MV-4-11 (cell line): ENCODE data around the gene BAZ1B.
"Not testable (repeated sequence)": the region's sequence is repeated elsewhere in the genome, so short reads cannot be mapped to it uniquely, and the experiment has no call there.

ENCODE experiments used
- DNase-seq: peaks from one replicate; lab custom pipeline; 2025; lab: John Stamatoyannopoulos, UW

BAZ1B gene

DNA sequence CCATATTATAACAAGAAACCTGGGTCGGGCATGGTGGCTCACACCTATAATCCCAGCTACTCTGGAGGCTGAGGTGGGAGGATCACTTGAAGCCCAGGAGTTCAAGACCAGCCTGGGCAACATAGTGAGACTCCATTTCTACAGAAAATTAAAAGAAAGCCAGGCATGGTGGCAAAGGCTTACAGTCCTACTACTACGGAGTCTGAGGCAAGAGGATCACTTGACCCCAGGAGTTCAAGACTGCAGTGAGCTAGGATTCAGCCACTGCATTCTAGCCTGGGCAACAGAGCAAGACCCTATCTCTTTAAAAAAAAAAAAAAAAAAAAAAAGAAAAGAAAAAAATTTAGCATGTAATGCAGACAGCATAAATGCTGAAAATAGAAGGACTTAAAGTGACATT is 16.4 kb upstream of the BAZ1B start:
- not testable (repeated sequence) for DNase-seq

DNA sequence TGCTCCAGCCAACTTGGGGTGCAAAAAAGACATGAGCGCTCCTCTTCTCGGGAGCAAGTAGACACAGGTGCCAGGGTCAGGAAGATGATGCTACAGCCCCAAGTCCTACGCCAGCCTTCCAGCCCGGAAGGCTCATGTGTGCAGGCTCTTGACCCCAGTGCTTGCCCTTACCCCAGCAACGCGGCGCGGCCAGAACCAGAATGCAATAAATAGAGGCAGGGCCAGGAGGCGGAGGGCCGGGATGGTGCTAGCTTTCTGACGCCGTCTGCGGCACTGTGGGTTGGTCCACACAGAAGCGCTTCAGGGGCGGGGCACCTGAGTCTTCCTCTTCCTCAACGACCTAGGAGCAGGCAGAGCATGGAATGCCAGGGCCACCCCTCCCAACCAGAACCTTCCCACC is 15.0 kb upstream of the BAZ1B start:
- no peak for DNase-seq

DNA sequence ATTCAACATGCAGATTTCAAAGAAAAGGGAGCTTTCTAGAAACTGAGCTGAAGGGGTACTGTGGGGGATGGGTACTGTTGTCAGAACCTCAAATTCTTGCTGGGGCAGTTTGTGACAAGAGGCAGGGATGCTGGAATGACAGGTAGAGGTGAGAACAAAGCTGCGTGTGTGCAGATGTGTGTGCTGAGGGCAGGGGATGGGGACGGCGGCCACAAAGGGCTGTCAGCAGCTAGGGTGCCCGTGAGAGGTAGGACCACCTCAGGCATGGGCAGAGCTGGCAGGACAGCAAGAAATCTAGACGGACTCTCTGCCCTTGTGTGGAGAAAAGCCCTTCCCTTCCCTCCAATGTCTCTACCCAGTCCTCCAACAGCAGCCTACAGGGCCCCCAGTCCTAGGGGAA is 14.4 kb upstream of the BAZ1B start:
- DNase-seq, result no peak

DNA sequence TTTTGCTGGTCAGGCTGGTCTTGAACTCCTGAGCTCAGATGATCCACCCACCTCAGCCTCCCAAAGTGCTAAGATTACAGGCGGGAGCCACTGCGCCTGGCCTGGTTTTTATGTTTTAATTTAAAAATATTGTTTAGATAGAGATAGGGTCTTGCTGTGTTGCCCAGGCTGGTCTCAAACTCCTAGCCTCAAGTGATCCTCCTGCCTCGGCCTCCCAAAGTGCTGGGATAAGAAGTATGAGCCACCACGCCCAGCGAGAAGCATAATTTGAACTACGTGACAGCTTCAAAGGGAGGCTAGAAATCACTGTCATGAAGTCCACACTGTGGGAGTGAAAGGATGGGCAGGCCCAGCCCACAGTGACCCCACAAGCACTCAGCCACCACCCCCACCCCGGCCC is 13.8 kb upstream of the BAZ1B start:
- not testable (repeated sequence) for DNase-seq

DNA sequence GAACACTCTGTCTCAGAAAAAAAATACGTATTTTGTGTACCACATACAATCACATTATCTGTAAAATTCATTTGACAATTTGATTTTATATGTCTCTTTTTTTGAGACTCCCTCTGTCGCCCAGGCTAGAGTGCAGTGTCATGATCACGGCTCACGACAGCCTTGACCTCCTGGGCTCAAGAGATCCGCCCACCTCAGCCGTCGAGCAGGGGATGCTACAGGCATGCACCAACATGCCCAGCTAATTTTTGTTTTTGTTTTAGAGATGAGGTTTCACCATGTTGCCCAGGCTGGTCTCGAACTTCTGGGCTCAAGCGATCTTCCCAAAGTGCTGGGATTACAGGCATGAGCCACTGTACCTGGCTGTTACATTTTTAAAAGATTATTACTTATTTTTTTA is 11.6 kb upstream of the BAZ1B start:
- DNase-seq, result no peak

DNA sequence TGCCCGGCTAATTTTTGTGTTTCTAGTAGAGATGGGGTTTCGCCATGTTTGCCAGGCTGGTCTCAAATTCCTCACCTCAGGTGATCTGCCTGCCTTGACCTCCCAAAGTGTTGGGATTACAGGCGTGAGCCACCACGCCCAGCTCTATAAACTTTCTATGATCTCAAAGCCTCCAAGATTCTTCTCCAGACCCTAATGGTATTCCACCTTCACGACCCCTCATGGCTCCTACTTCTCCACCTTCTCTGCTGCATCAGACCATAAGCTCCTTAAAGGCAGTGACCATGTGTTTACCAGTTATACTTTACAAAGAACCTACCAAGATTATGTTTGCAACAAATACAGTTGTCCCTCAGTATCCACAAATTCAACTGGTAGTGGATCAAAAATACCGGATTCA is 10.1 kb upstream of the BAZ1B start:
- no peak for DNase-seq

DNA sequence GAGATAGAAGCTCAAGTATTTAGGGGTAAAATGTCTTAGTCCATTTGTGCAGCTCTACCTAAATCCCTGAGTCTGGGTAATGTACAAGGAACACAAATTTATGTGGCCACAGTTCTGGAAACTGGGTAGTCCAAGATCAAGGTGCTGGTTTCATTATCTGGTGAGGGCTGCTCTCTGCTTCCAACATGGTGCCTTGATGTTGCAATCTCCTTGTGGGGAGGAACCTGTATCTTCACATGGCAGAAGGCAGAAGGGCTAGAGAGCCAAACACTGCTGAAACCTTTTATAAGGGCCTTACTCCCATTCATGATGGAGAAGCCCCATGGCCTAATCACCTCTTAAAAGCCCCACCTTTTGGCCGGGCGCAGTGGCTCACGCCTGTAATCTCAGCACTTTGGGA is 8.7 kb upstream of the BAZ1B start:
- DNase-seq, result peak; percentile 42

DNA sequence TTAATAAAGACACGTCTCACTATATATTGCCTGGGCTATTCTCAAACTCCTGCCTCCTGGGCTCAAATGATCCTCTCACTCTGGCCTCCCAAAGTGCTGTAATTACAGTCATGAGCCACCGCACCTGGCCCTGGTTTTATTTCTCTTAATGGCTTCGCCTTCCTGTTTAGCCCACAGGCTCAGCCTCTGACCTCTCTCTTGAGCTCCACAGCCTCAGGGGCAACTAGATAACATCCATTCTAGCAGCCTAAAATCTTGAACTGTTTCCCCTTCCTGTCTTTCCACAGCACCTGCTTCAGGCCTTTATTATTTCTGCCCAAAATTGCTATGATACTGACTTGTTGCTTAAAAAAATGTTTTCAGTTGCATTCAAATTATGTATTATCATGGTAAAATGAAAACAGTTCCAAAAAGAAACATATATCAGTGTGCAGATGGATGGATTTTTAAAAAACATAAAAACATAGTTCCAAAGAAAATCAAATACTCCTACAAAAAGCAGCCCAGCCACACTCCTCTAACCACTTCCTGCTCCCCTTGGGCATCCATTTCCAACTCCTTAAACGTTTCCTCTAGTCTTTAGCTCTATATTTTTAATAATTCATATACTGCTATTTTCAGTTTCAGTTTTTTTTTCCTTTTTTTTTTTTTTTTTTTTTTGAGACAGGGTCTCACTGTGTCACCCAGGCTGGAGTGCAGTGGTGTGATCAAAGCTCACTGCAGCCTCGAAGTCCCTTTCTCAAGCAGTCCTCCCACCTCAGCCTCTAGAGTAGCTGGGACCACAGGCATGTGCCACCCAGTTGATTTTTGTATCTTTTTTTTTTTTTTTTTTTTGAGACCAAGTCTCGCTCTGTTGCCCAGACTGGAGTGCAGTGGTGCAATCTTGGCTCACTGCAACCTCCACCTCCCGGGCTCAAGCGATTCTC is 5.1 kb upstream of the BAZ1B start:
- DNase-seq, result peak; percentile 9

DNA sequence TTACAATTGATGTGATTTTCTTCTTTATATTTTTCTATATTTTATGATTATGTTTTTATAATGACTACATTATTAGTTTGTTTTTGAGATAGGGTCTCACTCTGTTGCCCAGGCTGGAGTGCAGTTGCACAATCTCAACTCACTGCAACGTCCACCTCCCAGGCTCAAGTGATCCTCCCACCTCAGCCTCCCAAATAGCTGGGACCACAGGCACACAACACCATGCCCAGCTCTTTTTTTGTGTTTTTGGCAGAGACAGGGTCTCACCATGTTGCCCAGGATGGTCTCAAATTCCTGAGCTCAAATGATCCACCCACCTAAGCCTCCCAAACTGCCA is 4.0 kb upstream of the BAZ1B start:
- DNase-seq, result not testable (repeated sequence)

DNA sequence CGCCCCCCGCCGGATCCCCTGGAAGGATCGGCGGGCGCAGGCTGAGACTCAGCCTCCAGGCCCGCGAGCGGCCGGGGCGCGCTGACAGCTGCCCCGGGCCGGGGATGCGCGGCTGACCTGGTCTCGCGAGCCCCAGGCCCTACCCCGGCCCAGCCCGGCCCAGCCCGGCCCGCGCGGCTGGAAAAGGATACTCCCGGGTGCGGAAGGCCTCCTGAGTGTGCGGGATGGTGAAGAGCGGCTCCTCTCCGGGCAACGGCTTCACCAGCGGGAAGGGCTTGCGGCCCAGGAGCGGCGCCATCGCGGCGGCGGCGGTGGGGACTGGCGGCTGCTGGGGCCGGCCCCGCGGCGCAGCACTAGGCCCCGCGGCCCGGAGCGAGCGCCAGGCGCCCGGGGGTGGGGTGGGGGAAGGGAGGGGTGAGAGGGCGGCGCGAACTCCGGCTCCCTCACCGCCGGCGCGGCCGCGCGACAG is 423 bp downstream of the BAZ1B start:
- no peak for DNase-seq

DNA sequence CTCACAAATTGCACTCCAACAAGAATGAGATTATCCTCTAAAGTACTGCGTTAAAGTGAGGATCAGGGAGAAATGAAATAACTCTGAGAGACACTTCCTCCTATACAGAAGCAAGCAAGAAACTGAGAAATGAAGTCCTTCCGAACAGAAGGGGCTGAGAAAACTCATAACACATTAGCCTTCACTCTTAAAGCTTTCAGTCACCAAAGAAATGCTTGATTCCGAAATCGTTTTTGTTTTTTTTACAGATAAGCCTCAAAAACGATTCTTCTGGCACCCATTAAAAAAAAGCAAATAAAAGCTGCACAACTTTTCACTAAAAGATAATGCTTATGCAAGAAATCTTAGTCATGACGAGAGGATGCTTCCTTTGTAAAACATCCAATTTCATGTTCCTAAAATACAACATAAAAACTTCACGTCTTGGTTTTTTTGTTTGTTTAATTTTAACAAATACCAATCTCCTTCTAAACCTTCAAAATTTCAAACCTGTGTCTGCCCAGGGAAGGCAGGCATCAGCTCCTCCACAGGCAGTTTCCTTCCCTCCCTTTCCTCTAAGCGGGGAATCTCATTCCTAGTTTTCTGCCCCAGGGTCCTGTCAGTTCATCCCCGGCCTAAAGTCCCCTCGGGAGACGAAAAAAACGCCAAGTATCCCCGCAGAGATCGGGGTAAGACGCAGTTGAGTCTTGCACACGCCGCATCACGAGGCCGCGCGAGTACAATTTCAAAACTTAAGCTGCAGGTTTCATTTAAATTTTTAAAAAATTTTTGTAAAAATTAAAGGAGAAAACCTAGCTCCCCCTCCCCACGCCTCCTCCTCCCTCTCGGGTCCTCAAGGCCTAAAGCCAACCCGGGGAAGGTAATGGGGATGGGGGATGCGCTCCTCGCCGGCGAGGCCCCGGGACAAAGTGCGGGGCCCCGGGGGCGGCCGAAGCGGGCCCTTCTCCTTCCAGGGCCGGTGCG is 1.1 kb downstream of the BAZ1B start:
- DNase-seq, result peak; percentile 36

DNA sequence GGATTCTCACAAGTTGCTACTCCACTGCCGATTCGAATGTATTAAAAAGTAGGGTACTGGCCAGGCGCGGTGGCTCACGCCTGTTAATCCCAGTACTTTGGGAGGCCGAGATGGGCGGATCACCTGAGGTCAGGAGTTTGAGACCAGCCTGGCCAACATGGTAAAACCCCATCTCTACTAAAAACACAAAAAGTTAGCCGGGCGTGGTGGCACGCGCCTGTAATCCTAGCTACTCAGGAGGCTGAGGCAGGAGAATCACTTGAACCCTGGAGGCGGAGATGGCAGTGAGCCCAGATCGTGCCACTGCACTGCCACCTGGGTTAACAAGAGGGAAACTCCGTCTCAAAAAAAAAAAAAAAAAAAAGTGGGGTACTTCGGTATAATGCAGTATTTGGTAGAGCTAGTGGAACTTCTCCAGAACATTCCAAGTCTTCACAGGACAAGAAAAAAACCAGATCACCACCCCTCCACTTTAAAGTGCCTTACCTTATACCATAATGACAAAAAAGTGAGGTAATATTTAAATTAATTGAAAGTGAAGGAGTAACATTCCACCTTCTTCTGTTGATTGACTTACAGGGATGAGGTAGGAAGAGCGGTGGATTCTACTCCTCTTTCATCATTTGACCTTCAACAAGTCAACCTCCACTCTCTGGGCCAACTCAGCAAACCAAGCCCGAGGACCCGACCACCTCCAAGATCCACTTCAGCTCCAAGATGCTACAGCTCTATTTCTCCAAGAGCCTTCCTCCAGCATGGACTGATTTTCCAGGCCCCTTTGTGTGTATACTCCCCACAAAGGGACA is 2.0 kb downstream of the BAZ1B start:
- no peak for DNase-seq

DNA sequence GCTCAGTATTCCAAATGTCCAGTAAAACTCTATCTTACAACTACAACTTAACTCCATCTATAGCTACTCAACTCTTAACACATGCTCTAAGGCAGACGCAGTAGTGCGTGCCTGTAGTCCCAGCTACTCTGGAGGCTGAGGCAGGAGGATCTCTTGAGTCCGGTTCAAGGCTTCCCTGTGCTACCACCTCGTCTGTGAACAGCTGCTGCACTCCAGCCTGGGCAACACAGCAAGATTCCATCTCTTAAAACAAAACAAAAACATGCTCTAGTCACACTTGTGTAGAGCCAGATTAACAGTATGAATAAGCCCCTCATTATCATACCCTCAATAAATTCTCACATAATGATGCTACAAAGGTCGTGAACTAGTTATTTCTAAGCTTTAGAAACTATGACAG is 3.6 kb downstream of the BAZ1B start:
- DNase-seq, result no peak

DNA sequence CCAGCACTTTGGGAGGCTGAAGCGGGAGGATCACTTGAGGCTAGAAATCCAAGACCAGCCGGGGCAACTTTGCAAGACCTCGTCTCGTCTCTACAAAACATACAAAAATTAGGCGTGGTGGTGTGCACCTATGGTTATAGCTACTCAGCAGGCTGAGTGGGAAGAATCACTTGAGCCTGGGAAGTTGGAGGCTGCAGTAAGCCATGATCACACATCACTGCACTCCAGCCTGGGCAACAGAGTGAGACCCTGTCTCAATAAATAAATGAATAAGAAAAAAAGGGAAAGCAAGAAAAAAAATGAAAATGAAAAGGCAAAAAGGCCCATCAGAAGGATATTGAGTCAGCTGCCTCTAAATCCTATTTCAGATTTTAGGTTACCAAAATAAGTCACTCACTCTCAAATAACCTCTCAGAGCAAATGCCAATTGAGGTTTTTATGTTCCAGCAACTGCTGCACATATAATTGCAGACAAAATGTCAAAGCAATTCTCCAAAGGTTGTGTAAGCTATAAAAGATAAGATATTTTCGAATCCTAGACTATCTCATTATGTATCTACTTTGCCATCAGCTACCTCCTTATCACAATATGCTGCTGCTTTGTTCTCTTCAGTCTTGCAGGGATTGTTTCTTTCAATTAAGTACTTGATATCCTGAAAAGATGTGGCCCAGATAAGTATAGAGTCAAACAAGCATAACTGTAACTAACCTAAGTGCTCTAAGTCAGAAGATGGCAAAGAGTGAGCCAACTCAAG is 4.7 kb downstream of the BAZ1B start:
- DNase-seq, result no peak

DNA sequence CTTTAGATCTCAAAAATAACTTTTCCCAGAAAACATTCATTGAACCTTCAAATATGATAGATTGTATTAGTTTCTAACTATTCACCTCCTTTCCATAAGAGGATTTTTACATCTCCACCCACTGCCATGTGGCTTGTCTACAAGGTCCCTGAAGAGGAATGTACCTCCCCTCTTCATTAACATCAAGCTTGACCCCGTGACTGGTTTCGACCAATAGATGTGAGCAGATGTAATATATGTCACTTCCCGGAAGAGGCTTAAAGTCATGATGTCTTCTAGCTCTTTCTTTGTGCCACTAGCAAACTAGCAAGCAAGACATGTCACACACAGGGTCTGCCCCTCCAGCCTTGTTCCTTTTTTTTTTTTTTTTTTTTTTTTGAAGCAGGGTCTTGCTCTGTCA is 6.9 kb downstream of the BAZ1B start:
- peak; percentile 37 for DNase-seq

DNA sequence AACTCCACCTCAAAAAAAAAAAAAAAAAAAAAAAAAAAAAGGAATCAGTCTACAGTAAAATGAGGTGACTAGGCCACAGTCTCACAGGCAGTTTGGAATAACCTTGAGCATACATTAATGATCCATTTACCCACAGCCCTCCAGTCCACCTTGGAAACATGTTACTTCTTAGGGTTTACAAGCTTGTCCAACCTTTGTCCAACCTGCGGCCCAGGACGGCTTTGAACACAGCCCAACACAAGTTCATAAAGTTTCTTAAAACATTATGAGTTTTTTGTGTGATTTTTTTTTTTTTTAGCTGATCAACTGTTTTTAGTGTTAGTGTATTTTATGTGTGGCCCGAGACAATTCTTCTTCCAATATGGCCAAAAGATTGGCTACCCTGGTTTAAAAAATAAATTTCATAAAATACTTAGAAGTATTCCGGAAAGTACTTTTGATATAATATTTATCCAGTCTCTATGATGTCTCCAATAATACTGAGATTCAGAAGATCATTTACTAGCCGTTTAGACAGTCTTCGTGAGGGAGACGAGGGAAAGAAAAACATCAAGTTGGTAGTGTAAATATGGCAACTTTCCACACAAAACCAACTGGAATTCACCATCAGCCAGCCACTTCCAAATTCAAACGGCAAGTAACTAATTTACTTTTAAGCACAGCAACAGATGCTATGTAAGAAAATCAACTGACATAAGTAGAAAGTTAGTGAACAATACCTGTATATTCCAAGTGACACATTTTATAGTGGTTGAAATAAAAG is 9.9 kb downstream of the BAZ1B start:
- DNase-seq, result no peak

DNA sequence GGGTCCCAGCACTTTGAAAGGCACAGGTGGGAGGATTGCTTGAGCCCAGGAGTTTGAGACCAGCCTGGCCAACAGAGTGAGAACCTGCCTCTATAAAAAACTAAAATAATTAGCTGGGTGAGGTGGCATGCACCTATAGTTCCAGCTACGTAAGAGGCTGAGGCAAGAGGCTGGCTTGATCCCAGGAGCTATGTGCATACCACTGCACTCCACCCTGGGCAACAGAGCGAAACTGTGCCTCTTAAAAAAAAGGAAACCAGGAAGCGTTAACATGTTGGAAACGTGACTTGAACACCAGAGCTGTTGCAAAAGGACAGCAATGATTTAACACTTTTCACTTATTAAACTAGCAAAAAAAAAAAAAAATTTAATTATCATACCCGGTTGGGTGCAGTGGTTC is 12.6 kb downstream of the BAZ1B start:
- DNase-seq, result no peak

DNA sequence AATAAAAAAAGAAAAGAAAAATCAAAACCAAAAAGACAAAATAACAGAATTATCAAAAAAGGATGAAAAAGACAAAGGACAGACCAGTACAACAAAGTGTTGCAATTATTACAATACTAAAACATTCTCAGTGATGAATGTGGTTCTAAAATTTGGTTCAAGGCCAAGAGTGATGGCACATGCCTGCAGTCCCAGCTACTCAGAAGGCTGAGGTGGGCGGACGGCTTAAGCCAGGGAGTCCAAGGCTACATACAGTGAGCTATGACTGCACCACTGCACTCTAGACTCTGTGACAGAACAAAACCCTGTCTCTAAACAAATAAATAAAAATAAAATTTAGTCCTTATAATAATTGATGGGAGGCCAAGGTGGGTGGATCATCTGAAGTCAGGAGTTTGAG is 14.5 kb downstream of the BAZ1B start:
- DNase-seq, result no peak

DNA sequence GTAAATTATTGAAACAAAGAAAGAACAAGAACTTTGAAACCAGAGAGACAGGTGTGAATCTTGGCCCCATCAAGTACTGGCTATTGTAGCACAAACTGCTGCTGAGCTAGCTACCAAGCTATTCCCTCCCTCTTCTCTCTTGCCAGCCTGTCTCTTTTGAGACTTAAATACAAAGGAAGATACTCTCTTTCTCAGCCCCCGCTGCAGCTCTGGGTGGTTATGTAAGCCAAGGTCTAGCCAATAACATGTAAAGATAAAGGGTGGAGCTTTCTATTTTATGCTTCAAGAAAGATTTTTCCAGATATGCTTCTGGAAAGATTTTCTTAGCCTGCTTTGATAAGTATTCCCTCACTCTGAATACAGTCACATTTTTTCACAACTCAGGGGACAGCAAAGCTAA is 17.2 kb downstream of the BAZ1B start:
- DNase-seq, result no peak

DNA sequence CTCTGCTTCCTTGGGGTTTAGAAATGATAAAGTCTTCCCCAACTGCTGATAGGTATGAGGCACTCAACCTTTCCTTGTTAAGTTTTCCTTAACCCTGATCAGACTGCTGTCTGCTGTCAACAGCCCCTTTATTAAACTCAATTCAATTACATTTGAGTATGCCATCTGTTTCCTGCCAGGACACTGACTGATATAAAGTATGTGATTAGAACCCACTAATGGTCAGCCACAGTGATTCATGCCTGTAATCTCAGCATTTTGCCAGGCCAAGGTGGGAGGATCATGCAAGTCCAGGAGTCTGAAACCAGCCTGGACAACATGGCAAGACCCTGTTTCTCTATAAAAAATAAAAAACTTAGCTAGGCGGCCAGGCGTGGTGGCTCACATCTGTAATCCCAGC is 18.1 kb downstream of the BAZ1B start:
- DNase-seq, result no peak

DNA sequence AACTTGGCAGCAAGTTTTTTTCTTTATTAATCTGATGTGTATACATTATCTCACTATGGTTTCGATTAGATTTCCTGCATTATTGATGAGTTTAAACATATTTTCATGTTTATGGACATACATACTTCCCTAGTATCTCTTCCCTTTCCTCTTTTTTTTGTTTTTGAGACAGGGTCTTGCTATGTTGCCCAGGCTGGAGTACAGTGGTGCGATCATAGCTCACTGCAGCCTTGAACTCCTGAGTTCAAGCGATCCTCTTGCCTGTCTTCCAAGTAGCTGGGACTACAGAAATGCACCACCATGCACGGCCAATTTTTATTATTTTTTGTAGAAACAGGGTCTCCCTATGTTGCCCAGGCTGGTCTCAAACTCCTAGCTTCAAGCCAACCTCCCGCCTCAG is 18.9 kb downstream of the BAZ1B start:
- DNase-seq, result no peak
